Measurements from ENCODE around the gene WFDC1. TPM values are rescaled to one million over a fixed set of nuclear protein-coding genes. Genes with fewer than 3 reads are reported as not detected.

Gene WFDC1
- total and polyA plus RNA-seq, 2 experiments from 2014 or later: 0.76 to 0.95 TPM

DNA sequence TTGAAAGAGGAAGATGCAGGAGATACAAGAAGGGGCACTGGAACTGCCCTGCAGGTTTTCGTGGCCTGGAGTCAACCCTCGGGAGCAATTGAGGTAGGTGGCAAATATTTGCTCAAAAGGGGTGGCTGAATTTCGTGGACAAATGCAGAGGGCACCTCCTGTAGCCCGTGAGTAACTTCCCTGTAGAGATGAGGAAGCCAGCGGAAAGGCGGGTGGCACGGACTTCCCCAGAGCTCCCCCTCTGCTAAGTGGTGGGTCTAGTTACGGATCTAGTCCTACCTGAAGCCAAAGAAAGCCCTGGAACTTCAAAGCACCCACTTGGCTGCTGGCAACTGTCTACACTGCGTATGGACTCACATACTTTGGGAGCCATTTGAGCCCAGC is 72.6 kb downstream of the WFDC1 start:
- Mint-ChIP-seq H3K9me3 (no peaks in the 10 kb centered on the region), H3K4me3 (peak overlapping the region; percentile 64), H3K4me1 (peaks cover 31% of the 10 kb centered on the region), H3K27ac (no peak overlapping the region), H3K27me3 (ENCODE audit: insufficient read depth, low read depth, poor library complexity) (peaks cover 27% of the 10 kb centered on the region), H3K36me3 (ENCODE audit: low read depth) (no peaks in the 10 kb centered on the region)
- Histone ChIP-seq H2AFZ (peak overlapping the region; percentile 98), H3K4me1 (ENCODE audit: insufficient read depth) (peaks cover 21% of the 10 kb centered on the region), H3K9me2 (ENCODE audit: insufficient read depth) (no peaks in the 10 kb centered on the region), H3F3A (replicated peaks; ENCODE audit: low read depth) (no peaks in the 10 kb centered on the region), H4K20me1 (replicated peaks; ENCODE audit: insufficient read depth) (no peaks in the 10 kb centered on the region), H3K36me3 (ENCODE audit: insufficient read depth) (no peaks in the 10 kb centered on the region), H3K4me2 (peak overlapping the region; percentile 80), H3K79me2 (replicated peaks; ENCODE audit: insufficient read depth) (no peaks in the 10 kb centered on the region), H3K27ac (ENCODE audit: low read depth) (no peak overlapping the region), H3K27me3 (ENCODE audit: insufficient read depth) (peaks cover 26% of the 10 kb centered on the region), H3K4me3 (peak overlapping the region; percentile 80)
- TF ChIP-seq, protein P1, sequence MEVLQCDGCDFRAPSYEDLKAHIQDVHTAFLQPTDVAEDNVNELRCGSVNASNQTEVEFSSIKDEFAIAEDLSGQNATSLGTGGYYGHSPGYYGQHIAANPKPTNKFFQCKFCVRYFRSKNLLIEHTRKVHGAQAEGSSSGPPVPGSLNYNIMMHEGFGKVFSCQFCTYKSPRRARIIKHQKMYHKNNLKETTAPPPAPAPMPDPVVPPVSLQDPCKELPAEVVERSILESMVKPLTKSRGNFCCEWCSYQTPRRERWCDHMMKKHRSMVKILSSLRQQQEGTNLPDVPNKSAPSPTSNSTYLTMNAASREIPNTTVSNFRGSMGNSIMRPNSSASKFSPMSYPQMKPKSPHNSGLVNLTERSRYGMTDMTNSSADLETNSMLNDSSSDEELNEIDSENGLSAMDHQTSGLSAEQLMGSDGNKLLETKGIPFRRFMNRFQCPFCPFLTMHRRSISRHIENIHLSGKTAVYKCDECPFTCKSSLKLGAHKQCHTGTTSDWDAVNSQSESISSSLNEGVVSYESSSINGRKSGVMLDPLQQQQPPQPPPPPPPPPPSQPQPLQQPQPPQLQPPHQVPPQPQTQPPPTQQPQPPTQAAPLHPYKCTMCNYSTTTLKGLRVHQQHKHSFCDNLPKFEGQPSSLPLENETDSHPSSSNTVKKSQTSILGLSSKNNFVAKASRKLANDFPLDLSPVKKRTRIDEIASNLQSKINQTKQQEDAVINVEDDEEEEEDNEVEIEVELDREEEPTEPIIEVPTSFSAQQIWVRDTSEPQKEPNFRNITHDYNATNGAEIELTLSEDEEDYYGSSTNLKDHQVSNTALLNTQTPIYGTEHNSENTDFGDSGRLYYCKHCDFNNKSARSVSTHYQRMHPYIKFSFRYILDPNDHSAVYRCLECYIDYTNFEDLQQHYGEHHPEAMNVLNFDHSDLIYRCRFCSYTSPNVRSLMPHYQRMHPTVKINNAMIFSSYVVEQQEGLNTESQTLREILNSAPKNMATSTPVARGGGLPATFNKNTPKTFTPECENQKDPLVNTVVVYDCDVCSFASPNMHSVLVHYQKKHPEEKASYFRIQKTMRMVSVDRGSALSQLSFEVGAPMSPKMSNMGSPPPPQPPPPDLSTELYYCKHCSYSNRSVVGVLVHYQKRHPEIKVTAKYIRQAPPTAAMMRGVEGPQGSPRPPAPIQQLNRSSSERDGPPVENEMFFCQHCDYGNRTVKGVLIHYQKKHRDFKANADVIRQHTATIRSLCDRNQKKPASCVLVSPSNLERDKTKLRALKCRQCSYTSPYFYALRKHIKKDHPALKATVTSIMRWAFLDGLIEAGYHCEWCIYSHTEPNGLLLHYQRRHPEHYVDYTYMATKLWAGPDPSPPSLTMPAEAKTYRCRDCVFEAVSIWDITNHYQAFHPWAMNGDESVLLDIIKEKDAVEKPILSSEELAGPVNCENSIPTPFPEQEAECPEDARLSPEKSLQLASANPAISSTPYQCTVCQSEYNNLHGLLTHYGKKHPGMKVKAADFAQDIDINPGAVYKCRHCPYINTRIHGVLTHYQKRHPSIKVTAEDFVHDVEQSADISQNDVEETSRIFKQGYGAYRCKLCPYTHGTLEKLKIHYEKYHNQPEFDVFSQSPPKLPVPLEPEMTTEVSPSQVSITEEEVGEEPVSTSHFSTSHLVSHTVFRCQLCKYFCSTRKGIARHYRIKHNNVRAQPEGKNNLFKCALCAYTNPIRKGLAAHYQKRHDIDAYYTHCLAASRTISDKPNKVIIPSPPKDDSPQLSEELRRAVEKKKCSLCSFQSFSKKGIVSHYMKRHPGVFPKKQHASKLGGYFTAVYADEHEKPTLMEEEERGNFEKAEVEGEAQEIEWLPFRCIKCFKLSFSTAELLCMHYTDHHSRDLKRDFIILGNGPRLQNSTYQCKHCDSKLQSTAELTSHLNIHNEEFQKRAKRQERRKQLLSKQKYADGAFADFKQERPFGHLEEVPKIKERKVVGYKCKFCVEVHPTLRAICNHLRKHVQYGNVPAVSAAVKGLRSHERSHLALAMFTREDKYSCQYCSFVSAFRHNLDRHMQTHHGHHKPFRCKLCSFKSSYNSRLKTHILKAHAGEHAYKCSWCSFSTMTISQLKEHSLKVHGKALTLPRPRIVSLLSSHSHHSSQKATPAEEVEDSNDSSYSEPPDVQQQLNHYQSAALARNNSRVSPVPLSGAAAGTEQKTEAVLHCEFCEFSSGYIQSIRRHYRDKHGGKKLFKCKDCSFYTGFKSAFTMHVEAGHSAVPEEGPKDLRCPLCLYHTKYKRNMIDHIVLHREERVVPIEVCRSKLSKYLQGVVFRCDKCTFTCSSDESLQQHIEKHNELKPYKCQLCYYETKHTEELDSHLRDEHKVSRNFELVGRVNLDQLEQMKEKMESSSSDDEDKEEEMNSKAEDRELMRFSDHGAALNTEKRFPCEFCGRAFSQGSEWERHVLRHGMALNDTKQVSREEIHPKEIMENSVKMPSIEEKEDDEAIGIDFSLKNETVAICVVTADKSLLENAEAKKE (CRISPR knock-in tag; IDR thresholded peaks at IDR 0.05): no peak
- TF ChIP-seq, protein P2, sequence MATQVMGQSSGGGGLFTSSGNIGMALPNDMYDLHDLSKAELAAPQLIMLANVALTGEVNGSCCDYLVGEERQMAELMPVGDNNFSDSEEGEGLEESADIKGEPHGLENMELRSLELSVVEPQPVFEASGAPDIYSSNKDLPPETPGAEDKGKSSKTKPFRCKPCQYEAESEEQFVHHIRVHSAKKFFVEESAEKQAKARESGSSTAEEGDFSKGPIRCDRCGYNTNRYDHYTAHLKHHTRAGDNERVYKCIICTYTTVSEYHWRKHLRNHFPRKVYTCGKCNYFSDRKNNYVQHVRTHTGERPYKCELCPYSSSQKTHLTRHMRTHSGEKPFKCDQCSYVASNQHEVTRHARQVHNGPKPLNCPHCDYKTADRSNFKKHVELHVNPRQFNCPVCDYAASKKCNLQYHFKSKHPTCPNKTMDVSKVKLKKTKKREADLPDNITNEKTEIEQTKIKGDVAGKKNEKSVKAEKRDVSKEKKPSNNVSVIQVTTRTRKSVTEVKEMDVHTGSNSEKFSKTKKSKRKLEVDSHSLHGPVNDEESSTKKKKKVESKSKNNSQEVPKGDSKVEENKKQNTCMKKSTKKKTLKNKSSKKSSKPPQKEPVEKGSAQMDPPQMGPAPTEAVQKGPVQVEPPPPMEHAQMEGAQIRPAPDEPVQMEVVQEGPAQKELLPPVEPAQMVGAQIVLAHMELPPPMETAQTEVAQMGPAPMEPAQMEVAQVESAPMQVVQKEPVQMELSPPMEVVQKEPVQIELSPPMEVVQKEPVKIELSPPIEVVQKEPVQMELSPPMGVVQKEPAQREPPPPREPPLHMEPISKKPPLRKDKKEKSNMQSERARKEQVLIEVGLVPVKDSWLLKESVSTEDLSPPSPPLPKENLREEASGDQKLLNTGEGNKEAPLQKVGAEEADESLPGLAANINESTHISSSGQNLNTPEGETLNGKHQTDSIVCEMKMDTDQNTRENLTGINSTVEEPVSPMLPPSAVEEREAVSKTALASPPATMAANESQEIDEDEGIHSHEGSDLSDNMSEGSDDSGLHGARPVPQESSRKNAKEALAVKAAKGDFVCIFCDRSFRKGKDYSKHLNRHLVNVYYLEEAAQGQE (IDR thresholded peaks at IDR 0.05; ENCODE audit: unreplicated experiment): no peak
- no peak for TF ChIP-seq STAT1 (IDR thresholded peaks at IDR 0.05; ENCODE audit: unreplicated experiment)
- TF ChIP-seq POLR2AphosphoS5 (IDR thresholded peaks at IDR 0.05; ENCODE audit: low read depth): no peak
- TF ChIP-seq, protein P3, sequence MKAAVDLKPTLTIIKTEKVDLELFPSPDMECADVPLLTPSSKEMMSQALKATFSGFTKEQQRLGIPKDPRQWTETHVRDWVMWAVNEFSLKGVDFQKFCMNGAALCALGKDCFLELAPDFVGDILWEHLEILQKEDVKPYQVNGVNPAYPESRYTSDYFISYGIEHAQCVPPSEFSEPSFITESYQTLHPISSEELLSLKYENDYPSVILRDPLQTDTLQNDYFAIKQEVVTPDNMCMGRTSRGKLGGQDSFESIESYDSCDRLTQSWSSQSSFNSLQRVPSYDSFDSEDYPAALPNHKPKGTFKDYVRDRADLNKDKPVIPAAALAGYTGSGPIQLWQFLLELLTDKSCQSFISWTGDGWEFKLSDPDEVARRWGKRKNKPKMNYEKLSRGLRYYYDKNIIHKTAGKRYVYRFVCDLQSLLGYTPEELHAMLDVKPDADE (IDR thresholded peaks at IDR 0.05): no peak
- no peak for TF ChIP-seq EZH2 (IDR thresholded peaks at IDR 0.05; ENCODE audit: low read depth, unreplicated experiment)
- TF ChIP-seq JUNB (IDR thresholded peaks at IDR 0.05; ENCODE audit: unreplicated experiment): no peak
- TF ChIP-seq ZNF114 (CRISPR knock-in tag; IDR thresholded peaks at IDR 0.05): no peak
- TF ChIP-seq EZH2phosphoT487 (IDR thresholded peaks at IDR 0.05; ENCODE audit: unreplicated experiment): no peak
- TF ChIP-seq ZNF331 (CRISPR knock-in tag; IDR thresholded peaks at IDR 0.05; ENCODE audit: low read depth): no peak
- TF ChIP-seq, protein P4, sequence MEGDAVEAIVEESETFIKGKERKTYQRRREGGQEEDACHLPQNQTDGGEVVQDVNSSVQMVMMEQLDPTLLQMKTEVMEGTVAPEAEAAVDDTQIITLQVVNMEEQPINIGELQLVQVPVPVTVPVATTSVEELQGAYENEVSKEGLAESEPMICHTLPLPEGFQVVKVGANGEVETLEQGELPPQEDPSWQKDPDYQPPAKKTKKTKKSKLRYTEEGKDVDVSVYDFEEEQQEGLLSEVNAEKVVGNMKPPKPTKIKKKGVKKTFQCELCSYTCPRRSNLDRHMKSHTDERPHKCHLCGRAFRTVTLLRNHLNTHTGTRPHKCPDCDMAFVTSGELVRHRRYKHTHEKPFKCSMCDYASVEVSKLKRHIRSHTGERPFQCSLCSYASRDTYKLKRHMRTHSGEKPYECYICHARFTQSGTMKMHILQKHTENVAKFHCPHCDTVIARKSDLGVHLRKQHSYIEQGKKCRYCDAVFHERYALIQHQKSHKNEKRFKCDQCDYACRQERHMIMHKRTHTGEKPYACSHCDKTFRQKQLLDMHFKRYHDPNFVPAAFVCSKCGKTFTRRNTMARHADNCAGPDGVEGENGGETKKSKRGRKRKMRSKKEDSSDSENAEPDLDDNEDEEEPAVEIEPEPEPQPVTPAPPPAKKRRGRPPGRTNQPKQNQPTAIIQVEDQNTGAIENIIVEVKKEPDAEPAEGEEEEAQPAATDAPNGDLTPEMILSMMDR (conservative IDR thresholded peaks at IDR 0.05; ENCODE audit: low read depth in 2 of 2): no peak
- no peak for TF ChIP-seq NANOG (IDR thresholded peaks at IDR 0.05; ENCODE audit: borderline replicate concordance)
- TF ChIP-seq CREB1 (CRISPR knock-in tag; IDR thresholded peaks at IDR 0.05; ENCODE audit: low read depth): no peak
- no peak for DNase-seq (ENCODE audit: low spot score)
- ATAC-seq: no peak
